ENCODE data around the gene CRISPLD2.

- no peak for TF ChIP-seq EZH2phosphoT487 (IDR thresholded peaks at IDR 0.05; ENCODE audit: low read depth)
- TF ChIP-seq CTCF (IDR thresholded peaks at IDR 0.05; ENCODE audit: low read depth, low read length), result no peak
Measured at GRCh38 chr16:84786605-84787262, 33.1 kb upstream of the CRISPLD2 start.

Measured in OCI-LY3 (cell line).